DOHH2 (cell line): ENCODE measurements around the gene ANKLE2.
A peak's percentile ranks its signal among the peaks of the same experiment; 100 is the strongest.
"Not testable (repeated sequence)": the region's sequence is repeated elsewhere in the genome, so short reads cannot be mapped to it uniquely, and the experiment has no call there.

ENCODE experiments used
- H3F3A ChIP-seq: fragments of 200-600 bp; sonication (generic), shearing (Covaris generic); 2 replicates; pipeline ENCODE4 v1.6.0; 2016; ENCODE audit warnings: antibody characterized with exemption, mild to moderate bottlenecking; ENCODE audit not compliant: control insufficient read depth, insufficient read depth
- H3K27ac ChIP-seq: fragments of 200-600 bp; sonication (generic); 2 replicates; pipeline ENCODE4 v1.5.1; 2014; ENCODE audit warnings: low read depth, mild to moderate bottlenecking, low read length, moderate library complexity
- H3K27me3 ChIP-seq: fragments of 200-600 bp; sonication (generic); 2 replicates; pipeline ENCODE4 v1.6.1; 2014; ENCODE audit warnings: mild to moderate bottlenecking, low read length, mixed read lengths; ENCODE audit not compliant: control insufficient read depth
- H3K36me3 ChIP-seq: fragments of 200-600 bp; sonication (generic); 2 replicates; pipeline ENCODE4 v1.6.1; 2014; ENCODE audit warnings: mild to moderate bottlenecking, low read length, moderate library complexity, mixed read lengths; ENCODE audit not compliant: control insufficient read depth
- H3K4me1 ChIP-seq: fragments of 200-600 bp; sonication (generic); 2 replicates; pipeline ENCODE4 v1.6.1; 2014; ENCODE audit warnings: mild to moderate bottlenecking, low read length, mixed read lengths; ENCODE audit not compliant: control insufficient read depth
- H3K4me2 ChIP-seq: fragments of 200-600 bp; sonication (generic); 2 replicates; pipeline ENCODE4 v1.6.0; 2014; ENCODE audit warnings: mild to moderate bottlenecking, low read length, moderate library complexity
- H3K4me3 ChIP-seq: fragments of 200-600 bp; sonication (generic); 2 replicates; pipeline ENCODE4 v1.5.1; 2014; ENCODE audit warnings: mild to moderate bottlenecking, low read length, mixed read lengths
- H3K79me2 ChIP-seq: fragments of 200-600 bp; sonication (generic); 2 replicates; pipeline ENCODE4 v1.6.1; 2014; ENCODE audit warnings: mild to moderate bottlenecking, low read length, mixed read lengths; ENCODE audit not compliant: control insufficient read depth
- H3K9me2 ChIP-seq: fragments of 200-600 bp; sonication (generic); replicated peaks from 2 replicates; pipeline ENCODE4 v1.6.1; 2014; ENCODE audit warnings: mild to moderate bottlenecking, low read length, mixed read lengths; ENCODE audit not compliant: control insufficient read depth
- H3K9me3 ChIP-seq: fragments of 200-600 bp; sonication (generic); 2 replicates; pipeline ENCODE4 v1.6.1; 2014; ENCODE audit warnings: antibody characterized with exemption, low read length, mixed read lengths; ENCODE audit not compliant: control insufficient read depth, insufficient read depth
- H4K20me1 ChIP-seq: fragments of 200-600 bp; sonication (generic); 2 replicates; pipeline ENCODE4 v1.6.0; 2014; ENCODE audit warnings: low read depth, mild to moderate bottlenecking, antibody characterized with exemption, low read length, moderate library complexity; ENCODE audit not compliant: control insufficient read depth, insufficient read depth
- EZH2phosphoT487 ChIP-seq: fragments of 200-600 bp; sonication (generic); IDR thresholded peaks from 2 replicates; pipeline ENCODE4 v1.6.1; 2017; ENCODE audit warnings: borderline replicate concordance, mild to moderate bottlenecking, antibody characterized with exemption, low read length, moderate library complexity, mixed read lengths
- TF ChIP-seq, protein P1 (sequence below): fragments of 200-600 bp; sonication (generic); IDR thresholded peaks from one replicate; pipeline ENCODE4 v1.5.1; 2014; ENCODE audit warnings: antibody characterized with exemption, mild to moderate bottlenecking, low read depth, low read length; ENCODE audit not compliant: poor library complexity, severe bottlenecking

The ANKLE2 gene

DNA sequence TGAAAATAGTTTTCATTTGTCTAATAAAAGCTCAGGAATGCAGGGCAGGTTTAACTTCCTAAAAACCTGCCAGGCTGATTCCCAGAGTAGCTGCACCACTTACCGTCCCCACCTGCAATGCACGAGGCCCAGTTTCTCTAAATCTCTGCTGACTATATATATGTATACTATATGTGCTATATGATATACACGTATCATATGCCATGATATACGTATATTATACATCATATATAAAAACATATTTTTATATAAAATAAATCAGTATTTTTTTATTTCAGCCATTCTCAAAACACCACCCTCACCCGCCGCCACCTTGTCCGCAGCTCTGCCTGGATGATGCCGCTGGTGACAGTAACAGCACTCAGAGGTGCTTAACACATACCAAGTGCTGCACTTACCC is 2.3 kb downstream of the ANKLE2 start:
- H4K20me1 ChIP-seq, result peaks cover 16% of the 10 kb centered on the region
- H3K79me2 ChIP-seq, result peaks cover 96% of the 10 kb centered on the region
- H3K27ac ChIP-seq, result no peak overlapping the region
- H3K9me2 ChIP-seq, result no peaks in the 10 kb centered on the region
- no peaks in the 10 kb centered on the region for H3K9me3 ChIP-seq
- H3K4me2 ChIP-seq, result peak overlapping the region; percentile 84; the same call in 1 of the 2 replicates
- peaks cover 77% of the 10 kb centered on the region for H3K36me3 ChIP-seq
- H3F3A ChIP-seq, result peaks cover 10% of the 10 kb centered on the region
- no peak overlapping the region for H3K4me3 ChIP-seq
- peaks cover 25% of the 10 kb centered on the region for H3K4me1 ChIP-seq
- H3K27me3 ChIP-seq, result no peaks in the 10 kb centered on the region
- TF ChIP-seq, protein P1, sequence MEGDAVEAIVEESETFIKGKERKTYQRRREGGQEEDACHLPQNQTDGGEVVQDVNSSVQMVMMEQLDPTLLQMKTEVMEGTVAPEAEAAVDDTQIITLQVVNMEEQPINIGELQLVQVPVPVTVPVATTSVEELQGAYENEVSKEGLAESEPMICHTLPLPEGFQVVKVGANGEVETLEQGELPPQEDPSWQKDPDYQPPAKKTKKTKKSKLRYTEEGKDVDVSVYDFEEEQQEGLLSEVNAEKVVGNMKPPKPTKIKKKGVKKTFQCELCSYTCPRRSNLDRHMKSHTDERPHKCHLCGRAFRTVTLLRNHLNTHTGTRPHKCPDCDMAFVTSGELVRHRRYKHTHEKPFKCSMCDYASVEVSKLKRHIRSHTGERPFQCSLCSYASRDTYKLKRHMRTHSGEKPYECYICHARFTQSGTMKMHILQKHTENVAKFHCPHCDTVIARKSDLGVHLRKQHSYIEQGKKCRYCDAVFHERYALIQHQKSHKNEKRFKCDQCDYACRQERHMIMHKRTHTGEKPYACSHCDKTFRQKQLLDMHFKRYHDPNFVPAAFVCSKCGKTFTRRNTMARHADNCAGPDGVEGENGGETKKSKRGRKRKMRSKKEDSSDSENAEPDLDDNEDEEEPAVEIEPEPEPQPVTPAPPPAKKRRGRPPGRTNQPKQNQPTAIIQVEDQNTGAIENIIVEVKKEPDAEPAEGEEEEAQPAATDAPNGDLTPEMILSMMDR, result no peak
- no peak for TF ChIP-seq EZH2phosphoT487

- peaks cover 74% of the 10 kb centered on the region for H3K36me3 ChIP-seq
- H3K27me3 ChIP-seq, H3K27ac ChIP-seq, H3K9me2 ChIP-seq, H3F3A ChIP-seq, H3K9me3 ChIP-seq, H3K4me2 ChIP-seq, H3K4me3 ChIP-seq: not testable (repeated sequence)
- peaks cover 96% of the 10 kb centered on the region for H3K79me2 ChIP-seq
- H3K4me1 ChIP-seq, result peaks cover 19% of the 10 kb centered on the region
- H4K20me1 ChIP-seq, result peaks cover 18% of the 10 kb centered on the region
Measured at GRCh38 chr12:132758825-132759224, 2.8 kb downstream of the ANKLE2 start.

DNA sequence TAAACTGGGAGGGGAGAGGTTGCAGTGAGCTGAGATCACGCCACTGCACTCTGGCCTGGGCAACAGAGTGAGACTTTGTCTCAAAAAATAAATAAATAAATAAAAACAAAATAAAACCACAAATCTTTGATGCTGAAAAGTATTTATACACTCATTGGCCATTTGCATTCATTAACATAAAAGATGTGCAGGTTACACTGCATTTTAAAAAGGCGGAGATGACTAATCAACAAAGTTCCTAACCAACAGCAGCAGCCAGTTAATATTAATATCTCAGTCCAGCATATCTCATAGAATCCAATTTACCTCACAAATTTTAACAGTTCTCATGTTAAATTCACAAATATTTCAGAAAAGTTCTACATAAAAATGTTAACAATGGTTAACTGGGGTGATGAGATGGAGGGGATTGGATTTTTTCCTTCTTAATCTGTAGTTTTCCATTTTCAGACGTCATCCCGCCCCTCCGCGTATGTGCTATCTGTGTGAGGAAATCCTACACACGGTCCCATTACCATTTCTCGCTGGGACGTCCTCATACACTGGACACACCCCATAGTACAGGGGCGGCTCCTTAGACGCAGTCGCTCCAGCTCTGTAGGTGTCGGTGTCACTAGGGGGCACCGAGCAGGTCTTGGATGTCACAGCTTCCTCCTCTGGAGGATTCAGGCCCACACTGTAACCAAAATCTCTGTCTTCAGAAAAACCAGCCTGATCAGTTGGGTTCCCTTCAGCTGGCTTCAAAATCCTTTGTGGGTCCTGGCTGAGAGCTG is 7.3 kb downstream of the ANKLE2 start:
- H3K4me1 ChIP-seq, result no peaks in the 10 kb centered on the region
- H3K9me2 ChIP-seq, result no peaks in the 10 kb centered on the region
- H3K4me2 ChIP-seq, result no peak overlapping the region
- H3F3A ChIP-seq, result no peaks in the 10 kb centered on the region
- H3K79me2 ChIP-seq, result peaks cover 95% of the 10 kb centered on the region
- peaks cover 6% of the 10 kb centered on the region; the same call in 1 of the 2 replicates for H4K20me1 ChIP-seq
- no peak overlapping the region for H3K4me3 ChIP-seq
- no peaks in the 10 kb centered on the region for H3K27me3 ChIP-seq
- TF ChIP-seq, protein P1, result no peak
- no peak for TF ChIP-seq EZH2phosphoT487
- no peak overlapping the region for H3K27ac ChIP-seq
- peaks cover 87% of the 10 kb centered on the region for H3K36me3 ChIP-seq
- no peaks in the 10 kb centered on the region for H3K9me3 ChIP-seq

DNA sequence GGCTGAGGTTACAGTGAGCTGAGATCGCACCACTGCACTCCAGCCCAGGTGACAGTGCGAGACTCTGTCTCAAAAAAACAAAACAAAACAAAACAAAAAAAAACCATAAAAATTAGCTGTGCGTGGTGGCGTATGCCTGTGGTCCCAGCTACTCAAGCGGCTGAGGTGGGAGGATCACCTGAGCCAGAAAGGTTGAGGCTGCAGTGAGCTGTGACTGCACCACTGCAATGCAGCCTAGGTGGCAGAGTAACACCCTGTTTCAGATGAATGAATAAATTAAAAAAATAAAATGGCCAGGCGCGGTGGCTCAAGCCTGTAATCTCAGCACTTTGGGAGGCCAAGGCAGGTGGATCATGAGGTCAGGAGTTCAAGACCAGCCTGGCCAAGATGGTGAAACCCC is 8.0 kb downstream of the ANKLE2 start:
- H3F3A ChIP-seq, H3K27me3 ChIP-seq, H3K4me3 ChIP-seq, H3K9me3 ChIP-seq, H4K20me1 ChIP-seq, H3K9me2 ChIP-seq, H3K4me2 ChIP-seq, H3K4me1 ChIP-seq, H3K27ac ChIP-seq: not testable (repeated sequence)
- Histone ChIP-seq H3K36me3 (peaks cover 86% of the 10 kb centered on the region), H3K79me2 (peaks cover 90% of the 10 kb centered on the region)
